Muscle of leg (tissue), 11 donors: ENCODE measurements around the gene COL11A2. TPM values are rescaled to one million over a fixed set of nuclear protein-coding genes. Genes with fewer than 3 reads are reported as not detected.

Experiments
- DNase-seq: peaks from one replicate; pipeline ENCODE4 v3.0.0; 2013
- H3K27ac ChIP-seq: one replicate; pipeline ENCODE4 v1.5.1; 2013; ENCODE audit warnings: mild to moderate bottlenecking, low read length, control low read depth
- H3K27me3 ChIP-seq: one replicate; pipeline ENCODE4 v1.6.1; 2013; ENCODE audit warnings: low read length; ENCODE audit not compliant: control insufficient read depth, insufficient read depth
- H3K36me3 ChIP-seq: one replicate; pipeline ENCODE4 v1.6.1; 2013; ENCODE audit warnings: low read length; ENCODE audit not compliant: control insufficient read depth, insufficient read depth
- H3K4me1 ChIP-seq: one replicate; pipeline ENCODE4 v1.6.1; 2013; ENCODE audit warnings: low read length; ENCODE audit not compliant: control insufficient read depth, insufficient read depth
- H3K4me3 ChIP-seq: one replicate; pipeline ENCODE4 v1.5.1; 2013; ENCODE audit warnings: low read length, control low read depth
- H3K9me3 ChIP-seq: replicated peaks from 2 replicates; pipeline ENCODE4 v1.6.1; 2013; ENCODE audit warnings: low read depth, low read length; ENCODE audit not compliant: control insufficient read depth
- WGBS: methylation state at CpG from one replicate; pipeline ENCODE4 v1.1.5; 2013; ENCODE audit warnings: missing lambda C conversion rate; ENCODE audit not compliant: insufficient coverage; 5-methylcytosine and 5-hydroxymethylcytosine counted together
- polyA plus RNA-seq, 8 donors: library from polyadenylated mRNA; unstranded; fragments of 120-200 nt; gene quantifications; one replicate each; pipeline versions ENCODE4 v1.2.1 to v1.2.3, GENCODE V29; 2013; ENCODE audit warnings: inconsistent platforms in 1 of 8, low replicate concordance in 1 of 8; ENCODE audit not compliant: insufficient read length in 8 of 8, insufficient read depth in 1 of 8
- total RNA-seq: library from RNA; stranded (reverse); fragments of 120-200 nt; gene quantifications from one replicate; pipeline ENCODE4 v1.2.4, GENCODE V29; 2013

The COL11A2 gene
- total and polyA plus RNA-seq, 9 donors, result 35.8 to 245 (median 56.7) TPM

DNA sequence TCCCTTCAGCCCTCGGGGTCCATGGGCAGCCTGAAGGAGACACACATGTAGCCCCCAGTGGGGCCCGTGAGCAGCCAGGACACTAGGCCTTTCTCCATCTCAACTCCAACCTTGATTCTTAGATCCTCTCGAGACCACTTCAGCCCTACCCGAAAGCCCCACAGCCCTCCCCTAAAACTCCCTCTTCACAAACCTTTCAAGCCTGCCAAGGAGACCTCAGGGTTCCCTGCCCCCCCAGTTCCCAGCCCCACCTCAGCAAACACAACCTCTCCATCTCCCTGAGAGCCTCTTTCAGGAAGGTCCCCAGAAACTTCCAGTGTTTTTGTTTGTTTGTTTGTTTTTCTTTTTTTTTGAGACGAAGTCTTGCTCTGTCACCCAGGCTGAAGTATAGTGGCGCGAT, 11.1 kb downstream of the COL11A2 start:
- peaks cover 3% of the 10 kb centered on the region for H3K27me3 ChIP-seq
- H3K36me3 ChIP-seq, result peaks cover 6% of the 10 kb centered on the region
- no peaks in the 10 kb centered on the region for H3K4me1 ChIP-seq
- H3K27ac ChIP-seq, result no peak overlapping the region
- DNase-seq, result no peak
- H3K4me3 ChIP-seq, result no peak overlapping the region
- WGBS, result 91% methylated on average over 3 of the region's 7 CpGs
- H3K9me3 ChIP-seq, result no peaks in the 10 kb centered on the region

DNA sequence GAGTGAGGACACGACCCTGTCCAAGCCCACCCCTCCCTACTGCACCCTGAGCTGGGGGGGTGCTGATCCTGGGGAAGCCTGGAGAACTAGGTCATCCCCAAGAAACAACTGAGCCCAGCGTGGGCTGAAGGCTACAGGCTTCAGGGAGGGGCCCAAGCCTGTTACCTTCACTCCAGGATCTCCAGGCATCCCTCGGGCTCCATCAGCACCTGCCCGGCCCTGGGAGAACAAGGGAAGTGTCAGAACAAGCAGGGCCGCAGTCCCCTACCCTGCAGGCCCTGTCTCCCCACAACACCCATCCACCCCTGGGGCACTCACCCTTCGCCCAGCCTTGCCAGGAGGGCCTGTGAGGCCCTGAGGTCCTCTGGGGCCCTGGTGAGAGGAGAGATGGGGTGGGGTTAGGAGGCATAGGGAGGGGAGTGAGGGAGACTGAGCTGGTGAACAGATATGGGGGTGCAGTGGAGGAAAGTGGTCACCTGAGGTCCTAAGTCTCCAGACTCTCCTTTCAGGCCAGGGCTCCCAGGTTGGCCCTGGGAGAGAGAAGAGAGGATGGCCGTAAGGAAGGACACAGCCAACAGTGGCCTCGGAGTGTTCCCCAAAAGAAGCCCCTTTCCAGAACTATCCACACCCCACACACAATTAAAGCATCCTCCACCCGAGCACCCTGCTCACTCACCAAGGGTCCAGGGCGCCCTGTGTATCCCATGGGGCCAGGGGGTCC, 13.4 kb downstream of the COL11A2 start:
- no peaks in the 10 kb centered on the region for H3K9me3 ChIP-seq
- H3K4me3 ChIP-seq, result no peak overlapping the region
- no peak for DNase-seq
- no peak overlapping the region for H3K27ac ChIP-seq
- peaks cover 6% of the 10 kb centered on the region for H3K36me3 ChIP-seq
- no peaks in the 10 kb centered on the region for H3K27me3 ChIP-seq
- 89% methylated on average over 5 of the region's 10 CpGs for WGBS
- H3K4me1 ChIP-seq, result no peaks in the 10 kb centered on the region

DNA sequence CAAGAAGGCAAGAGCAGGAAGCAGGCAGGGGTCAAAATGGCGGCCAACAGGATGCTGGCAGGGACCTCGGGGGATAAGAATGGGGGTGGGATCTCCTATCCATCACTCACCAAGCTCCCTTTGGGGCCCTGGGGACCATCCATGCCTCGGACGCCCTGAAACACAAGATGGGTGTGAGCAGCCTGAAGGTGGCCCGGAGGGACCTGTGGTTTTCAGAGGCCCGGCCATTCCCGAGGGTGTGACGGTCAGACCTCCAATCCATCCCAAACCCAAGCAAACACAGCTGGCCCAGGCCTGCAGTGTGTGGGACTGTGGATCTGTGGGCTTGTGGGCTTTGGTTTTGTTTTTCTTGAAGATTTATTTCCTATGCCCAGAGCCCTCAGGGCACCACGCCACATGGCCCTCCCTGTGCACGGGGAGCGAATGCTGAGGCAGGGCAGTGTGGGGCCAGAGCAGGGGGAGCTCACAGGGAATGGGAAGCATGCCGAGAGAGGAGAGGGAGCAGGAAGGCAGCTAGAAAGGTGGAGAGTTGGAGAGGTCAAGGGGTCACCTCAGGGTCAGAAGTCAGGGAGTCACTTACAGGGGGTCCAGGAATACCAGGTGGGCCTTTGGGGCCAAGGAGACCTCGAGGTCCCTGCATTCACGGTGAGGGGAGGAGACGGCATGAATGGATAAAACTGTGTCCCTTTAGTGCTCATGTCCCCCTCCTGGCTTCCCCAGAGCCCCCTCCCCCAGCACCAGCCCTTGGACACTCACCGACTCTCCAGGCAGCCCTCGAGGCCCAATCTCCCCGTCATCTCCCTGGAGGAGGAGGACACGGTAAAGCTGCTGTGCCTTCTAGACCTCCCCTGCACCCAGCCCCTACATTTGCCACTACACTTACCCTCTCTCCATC, 14.5 kb downstream of the COL11A2 start:
- WGBS, result 51% methylated on average over 4 of the region's 19 CpGs
- H3K36me3 ChIP-seq, result peaks cover 6% of the 10 kb centered on the region
- no peak for DNase-seq

DNA sequence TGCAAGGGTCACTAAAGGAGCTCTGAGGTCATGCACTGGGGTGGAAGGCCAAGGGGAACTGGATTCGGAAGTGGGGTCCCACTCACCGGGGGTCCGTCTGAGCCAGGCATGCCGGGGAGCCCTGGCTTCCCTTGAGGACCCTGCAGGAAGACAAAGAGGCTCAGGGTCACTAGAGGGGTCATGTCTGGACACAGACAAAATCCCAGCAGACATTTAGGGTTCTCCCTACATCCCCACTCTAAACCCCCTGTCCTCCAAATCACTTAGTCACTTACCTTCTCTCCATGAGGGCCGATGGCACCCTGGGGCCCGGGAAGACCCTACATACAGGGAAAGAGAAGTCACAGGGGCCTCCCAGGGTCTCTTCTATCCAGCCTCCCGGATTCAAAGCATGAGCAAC, 15.4 kb downstream of the COL11A2 start:
- Histone ChIP-seq H3K9me3 (no peaks in the 10 kb centered on the region), H3K4me3 (no peak overlapping the region), H3K36me3 (peaks cover 6% of the 10 kb centered on the region), H3K4me1 (no peaks in the 10 kb centered on the region), H3K27ac (no peak overlapping the region), H3K27me3 (peaks cover 2% of the 10 kb centered on the region)
- no peak for DNase-seq
- WGBS, result 96% methylated on average over 4 of the region's 7 CpGs

More for the DNA sequence above, 14.5 kb downstream of the COL11A2 start:
- no peaks in the 10 kb centered on the region for H3K9me3 ChIP-seq
- no peak overlapping the region for H3K27ac ChIP-seq
- no peaks in the 10 kb centered on the region for H3K4me1 ChIP-seq
- peaks cover 2% of the 10 kb centered on the region for H3K27me3 ChIP-seq
- H3K4me3 ChIP-seq, result no peak overlapping the region

DNA sequence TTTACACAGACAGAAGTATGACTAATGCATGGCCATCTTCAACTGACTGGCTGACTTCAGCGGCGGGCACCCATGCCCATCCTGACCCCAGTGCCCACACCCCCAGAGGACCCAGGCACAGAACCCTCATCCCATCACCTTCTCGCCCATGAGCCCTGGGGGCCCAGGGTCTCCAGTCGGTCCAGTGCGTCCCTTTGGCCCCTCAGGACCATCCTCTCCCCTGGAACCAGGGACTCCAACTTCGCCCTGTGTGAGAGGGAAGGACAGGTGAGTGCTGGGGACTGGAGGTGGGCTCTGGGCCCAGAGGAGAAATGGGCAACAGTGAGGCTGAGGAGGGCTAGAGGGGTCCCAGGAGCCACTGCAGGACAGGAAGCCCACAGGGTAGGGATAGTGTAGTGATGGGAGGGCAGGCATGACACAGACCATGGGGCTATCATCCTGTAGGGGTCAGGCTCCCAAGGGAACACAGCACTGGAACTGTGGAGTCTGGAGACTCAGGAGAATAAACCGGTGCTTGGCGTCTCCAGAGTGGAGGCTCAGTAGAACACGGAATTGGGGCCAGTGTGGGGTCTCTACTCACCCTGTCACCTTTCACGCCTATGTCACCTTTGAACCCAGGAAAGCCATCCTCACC, 16.7 kb downstream of the COL11A2 start:
- peaks cover 11% of the 10 kb centered on the region for H3K36me3 ChIP-seq
- no peaks in the 10 kb centered on the region for H3K9me3 ChIP-seq
- 92% methylated on average over 2 of the region's 10 CpGs for WGBS
- no peak overlapping the region for H3K27ac ChIP-seq
- peaks cover 2% of the 10 kb centered on the region for H3K27me3 ChIP-seq
- no peaks in the 10 kb centered on the region for H3K4me1 ChIP-seq
- DNase-seq, result no peak
- no peak overlapping the region for H3K4me3 ChIP-seq

DNA sequence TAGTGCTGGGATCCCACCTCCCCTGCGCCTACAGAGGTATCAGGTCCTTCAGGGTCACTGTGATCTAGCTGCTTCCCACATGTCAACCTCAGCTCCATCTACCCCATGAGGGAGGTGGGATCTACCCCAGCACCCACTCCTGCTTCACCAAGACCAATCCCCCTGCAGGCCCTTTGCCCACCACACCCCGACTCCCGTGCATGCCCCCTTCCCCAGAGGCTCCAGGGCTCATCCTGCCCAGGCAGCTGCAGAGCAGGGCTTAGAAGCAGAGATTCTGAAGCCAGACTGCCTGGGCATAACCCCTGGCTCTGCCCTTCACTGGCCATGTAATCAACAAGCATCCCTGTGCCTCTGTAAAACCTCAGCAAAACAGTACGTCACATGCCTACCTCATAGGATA, 17.5 kb downstream of the COL11A2 start:
- WGBS, result 73% methylated on average over 4 of the region's 4 CpGs
- Histone ChIP-seq H3K4me3 (no peak overlapping the region), H3K27ac (no peak overlapping the region), H3K9me3 (no peaks in the 10 kb centered on the region), H3K36me3 (peaks cover 12% of the 10 kb centered on the region), H3K27me3 (peaks cover 2% of the 10 kb centered on the region), H3K4me1 (no peaks in the 10 kb centered on the region)
- no peak for DNase-seq

DNA sequence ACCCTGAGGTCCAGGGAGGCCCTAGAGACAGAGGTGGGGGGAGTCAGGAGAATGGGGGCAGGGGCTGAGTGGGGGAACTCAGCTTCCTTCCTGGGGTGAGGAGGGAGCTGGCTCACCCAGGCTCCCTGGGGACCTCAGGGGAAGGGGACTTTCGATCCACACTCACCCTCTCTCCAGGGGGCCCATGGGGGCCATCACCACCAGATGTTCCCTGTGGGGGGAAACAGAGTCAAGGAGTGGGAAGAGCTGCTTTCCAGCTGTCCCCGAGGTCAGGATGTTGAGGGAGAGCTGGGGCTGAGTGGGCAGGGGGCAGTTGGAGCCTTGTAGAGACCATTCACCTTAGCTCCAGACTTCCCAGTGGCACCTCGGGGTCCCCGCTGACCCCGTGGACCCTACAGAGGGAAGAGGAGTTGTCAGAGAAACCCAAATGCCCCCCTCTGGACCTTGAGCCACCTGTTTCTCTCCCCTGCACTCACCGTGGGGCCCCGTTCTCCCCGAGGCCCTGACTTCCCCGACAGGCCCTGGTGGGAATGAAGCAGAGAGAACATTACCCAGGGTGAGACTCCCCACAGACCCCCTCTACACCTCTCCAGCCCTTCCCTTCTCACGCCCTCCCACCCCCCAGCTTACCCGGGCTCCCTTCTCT, 18.6 kb downstream of the COL11A2 start:
- H3K9me3 ChIP-seq, result no peaks in the 10 kb centered on the region
- peaks cover 2% of the 10 kb centered on the region for H3K27me3 ChIP-seq
- H3K36me3 ChIP-seq, result peaks cover 17% of the 10 kb centered on the region
- no peaks in the 10 kb centered on the region for H3K4me1 ChIP-seq
- no peak overlapping the region for H3K4me3 ChIP-seq
- no peak for DNase-seq
- no peak overlapping the region for H3K27ac ChIP-seq
- WGBS, result 57% methylated on average over 1 of the region's 11 CpGs

DNA sequence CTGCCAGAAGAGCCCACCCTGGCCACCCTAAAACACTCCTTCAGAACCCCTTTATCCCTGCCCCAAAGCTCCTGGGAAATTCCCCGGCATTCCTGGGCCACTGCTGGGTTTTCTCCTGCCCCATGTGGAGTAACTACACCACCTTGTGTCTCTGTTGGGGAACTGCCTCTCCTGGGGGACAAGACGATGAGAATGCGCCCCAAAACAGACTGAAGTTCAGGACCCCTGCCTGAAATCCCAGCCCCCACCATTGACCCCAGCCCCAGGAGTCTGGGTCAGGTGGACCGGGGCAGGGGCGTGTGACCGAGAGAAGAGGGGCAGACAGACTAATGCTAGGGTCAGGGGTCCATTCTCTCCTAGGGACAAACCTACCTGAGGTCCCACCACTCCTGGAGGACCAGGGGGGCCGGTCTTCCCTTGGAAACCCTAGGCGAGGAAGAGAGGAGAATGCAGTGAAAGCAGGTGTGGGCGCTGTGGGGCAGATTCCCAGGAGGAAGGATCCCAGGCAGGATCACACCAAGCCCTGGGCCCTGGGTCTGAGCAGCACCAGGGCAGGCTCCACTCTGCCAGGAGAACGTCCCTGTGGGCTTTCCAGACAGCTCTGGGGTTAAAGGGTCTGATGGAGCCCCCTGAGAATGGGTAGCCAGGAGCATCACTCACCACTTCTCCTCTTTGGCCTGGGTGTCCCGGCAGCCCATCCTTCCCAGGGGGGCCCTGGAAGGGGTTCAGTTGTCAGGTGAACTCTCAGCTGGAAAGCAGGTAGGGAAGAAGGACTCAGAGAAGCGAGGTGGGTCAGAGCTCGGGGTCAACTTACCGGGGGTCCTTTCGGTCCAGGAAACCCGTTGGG, 19.4 kb downstream of the COL11A2 start:
- no peak for DNase-seq
- H3K36me3 ChIP-seq, result peaks cover 17% of the 10 kb centered on the region
- H3K4me1 ChIP-seq, result no peaks in the 10 kb centered on the region
- H3K27me3 ChIP-seq, result peaks cover 2% of the 10 kb centered on the region
- WGBS, result 60% methylated on average over 13 of the region's 16 CpGs
- no peaks in the 10 kb centered on the region for H3K9me3 ChIP-seq
- no peak overlapping the region for H3K4me3 ChIP-seq
- H3K27ac ChIP-seq, result no peak overlapping the region

DNA sequence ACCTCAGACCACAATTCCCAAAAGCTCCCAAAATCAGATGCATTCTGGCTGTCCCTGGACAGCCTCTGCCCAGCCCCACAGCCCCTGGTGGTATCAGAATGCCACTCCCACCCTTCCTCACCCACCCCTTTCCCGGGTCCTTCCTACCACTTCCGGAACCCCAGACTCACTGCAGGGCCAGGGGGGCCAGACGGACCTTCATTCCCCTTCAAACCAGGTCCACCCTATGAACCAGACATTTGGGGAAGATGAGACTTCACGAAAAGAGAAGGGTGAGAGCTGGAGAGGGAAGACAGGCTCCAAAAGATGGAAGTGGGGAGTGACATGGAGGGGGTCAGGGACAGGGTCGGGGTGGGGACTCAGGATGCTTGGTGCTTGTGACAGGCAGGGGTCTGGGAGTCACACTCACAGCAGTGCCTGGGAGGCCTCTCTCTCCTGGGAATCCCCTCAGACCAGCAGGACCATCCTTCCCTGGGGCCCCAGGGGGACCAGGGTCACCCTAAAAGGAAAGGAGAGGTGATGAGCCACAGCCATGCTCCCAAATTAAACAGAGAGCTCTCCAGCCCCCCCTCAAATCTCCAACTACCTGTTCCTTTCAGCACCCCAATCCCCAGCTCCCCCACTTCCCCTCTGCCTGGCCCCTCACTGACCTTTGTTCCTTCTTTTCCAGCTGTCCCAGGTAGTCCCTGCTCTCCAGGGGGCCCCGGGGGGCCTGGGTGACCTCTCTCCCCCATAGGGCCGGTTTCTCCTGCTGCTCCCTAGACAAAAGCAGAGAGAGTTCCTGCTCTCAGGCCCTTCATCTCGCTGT, 20.2 kb downstream of the COL11A2 start:
- H3K9me3 ChIP-seq, result no peaks in the 10 kb centered on the region
- peaks cover 2% of the 10 kb centered on the region for H3K27me3 ChIP-seq
- H3K4me1 ChIP-seq, result no peaks in the 10 kb centered on the region
- 53% methylated on average over 4 of the region's 8 CpGs for WGBS
- H3K36me3 ChIP-seq, result peaks cover 13% of the 10 kb centered on the region
- H3K27ac ChIP-seq, result no peak overlapping the region
- no peak overlapping the region for H3K4me3 ChIP-seq
- DNase-seq, result no peak
